Type B pancreatic cell (in vitro differentiated cells): ENCODE data around the gene MVB12B. TPM values are rescaled to one million over a fixed set of nuclear protein-coding genes. Genes with fewer than 3 reads are reported as not detected.

Experiments
- DNase-seq: peaks from one replicate; pipeline ENCODE4 v3.0.0; 2021; ENCODE audit warnings: mixed read lengths; ENCODE audit not compliant: unreplicated experiment; ENCODE audit errors: extremely low spot score
- H3K27ac Mint-ChIP-seq: 2 replicates; pipeline ENCODE4 v1.8.0; 2021; ENCODE audit warnings: mild to moderate bottlenecking, mixed read lengths
- H3K27me3 Mint-ChIP-seq: 2 replicates; pipeline ENCODE4 v1.8.0; 2021; ENCODE audit warnings: mixed read lengths
- H3K36me3 Mint-ChIP-seq: 2 replicates; pipeline ENCODE4 v1.8.0; 2021; ENCODE audit warnings: mixed read lengths
- H3K4me1 Mint-ChIP-seq: one replicate; pipeline ENCODE4 v1.8.0; 2021; ENCODE audit warnings: mixed read lengths; ENCODE audit not compliant: unreplicated experiment
- H3K4me3 Mint-ChIP-seq: 2 replicates; pipeline ENCODE4 v1.8.0; 2021; ENCODE audit warnings: mild to moderate bottlenecking, mixed read lengths
- H3K9me3 Mint-ChIP-seq: 2 replicates; pipeline ENCODE4 v1.8.0; 2021; ENCODE audit warnings: mixed read lengths
- total RNA-seq: library from RNA; stranded (reverse); gene quantifications from 2 replicates; pipeline ENCODE4 v1.2.1, GENCODE V29; 2021; ENCODE audit warnings: low replicate concordance
- TF ChIP-seq, protein P1 (sequence below): fragments of 200-600 bp; sonication (generic); conservative IDR thresholded peaks from 2 replicates; pipeline ENCODE4 v1.5.0; 2021; ENCODE audit warnings: antibody characterized with exemption, mild to moderate bottlenecking

The MVB12B gene
- total RNA-seq, 1 donor from 2014 or later = 26.1 TPM

DNA sequence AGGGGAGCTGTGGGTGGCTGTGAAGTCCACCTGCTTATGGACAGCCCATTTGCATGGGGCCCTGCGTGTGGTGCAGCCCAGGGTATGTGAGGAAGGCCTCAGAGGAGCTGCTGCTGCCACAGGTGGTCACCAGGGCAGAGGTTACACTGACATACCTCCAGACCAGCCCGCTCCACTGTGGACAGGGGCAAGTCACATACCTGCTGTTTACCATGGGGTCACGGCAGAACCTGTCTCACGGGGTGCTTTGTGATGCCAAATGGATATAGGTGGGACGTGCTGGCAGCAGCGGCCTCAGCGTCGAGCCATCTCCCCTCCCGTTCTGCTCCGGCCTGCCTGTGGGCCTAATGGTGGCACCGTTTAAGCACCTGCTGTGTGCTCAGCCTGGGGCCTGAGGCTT, 159.6 kb downstream of the MVB12B start:
- Mint-ChIP-seq H3K36me3 (no peaks in the 10 kb centered on the region), H3K4me3 (no peak overlapping the region), H3K9me3 (no peaks in the 10 kb centered on the region), H3K27ac (no peak overlapping the region), H3K4me1 (peaks cover 18% of the 10 kb centered on the region), H3K27me3 (peaks cover 5% of the 10 kb centered on the region)
- no peak for DNase-seq
- TF ChIP-seq, protein P1, sequence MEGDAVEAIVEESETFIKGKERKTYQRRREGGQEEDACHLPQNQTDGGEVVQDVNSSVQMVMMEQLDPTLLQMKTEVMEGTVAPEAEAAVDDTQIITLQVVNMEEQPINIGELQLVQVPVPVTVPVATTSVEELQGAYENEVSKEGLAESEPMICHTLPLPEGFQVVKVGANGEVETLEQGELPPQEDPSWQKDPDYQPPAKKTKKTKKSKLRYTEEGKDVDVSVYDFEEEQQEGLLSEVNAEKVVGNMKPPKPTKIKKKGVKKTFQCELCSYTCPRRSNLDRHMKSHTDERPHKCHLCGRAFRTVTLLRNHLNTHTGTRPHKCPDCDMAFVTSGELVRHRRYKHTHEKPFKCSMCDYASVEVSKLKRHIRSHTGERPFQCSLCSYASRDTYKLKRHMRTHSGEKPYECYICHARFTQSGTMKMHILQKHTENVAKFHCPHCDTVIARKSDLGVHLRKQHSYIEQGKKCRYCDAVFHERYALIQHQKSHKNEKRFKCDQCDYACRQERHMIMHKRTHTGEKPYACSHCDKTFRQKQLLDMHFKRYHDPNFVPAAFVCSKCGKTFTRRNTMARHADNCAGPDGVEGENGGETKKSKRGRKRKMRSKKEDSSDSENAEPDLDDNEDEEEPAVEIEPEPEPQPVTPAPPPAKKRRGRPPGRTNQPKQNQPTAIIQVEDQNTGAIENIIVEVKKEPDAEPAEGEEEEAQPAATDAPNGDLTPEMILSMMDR = no peak

DNA sequence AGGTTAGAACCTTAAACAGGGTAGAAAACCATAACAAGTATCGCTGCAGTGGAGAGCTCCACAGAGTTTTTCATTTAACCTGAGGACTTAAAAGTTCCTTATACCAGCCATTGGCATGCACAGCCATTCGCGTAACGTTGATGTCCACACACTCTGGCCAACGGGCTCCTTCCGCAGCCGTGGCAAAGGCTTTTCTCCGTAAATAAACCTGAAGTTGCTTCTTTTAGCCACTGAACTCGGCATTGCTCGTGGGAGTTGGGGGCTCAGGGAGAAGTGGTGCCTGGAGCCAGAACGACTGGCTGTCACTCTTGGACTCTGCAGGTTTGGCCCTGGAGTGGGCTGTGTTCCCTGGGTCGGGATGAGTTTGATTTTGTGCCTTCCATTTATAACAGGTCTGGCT, 161.2 kb downstream of the MVB12B start:
- Mint-ChIP-seq H3K9me3 (no peaks in the 10 kb centered on the region), H3K27ac (no peak overlapping the region), H3K27me3 (peaks cover 5% of the 10 kb centered on the region), H3K4me1 (peaks cover 15% of the 10 kb centered on the region), H3K4me3 (no peak overlapping the region), H3K36me3 (no peaks in the 10 kb centered on the region)
- no peak for DNase-seq
- TF ChIP-seq, protein P1 = no peak

DNA sequence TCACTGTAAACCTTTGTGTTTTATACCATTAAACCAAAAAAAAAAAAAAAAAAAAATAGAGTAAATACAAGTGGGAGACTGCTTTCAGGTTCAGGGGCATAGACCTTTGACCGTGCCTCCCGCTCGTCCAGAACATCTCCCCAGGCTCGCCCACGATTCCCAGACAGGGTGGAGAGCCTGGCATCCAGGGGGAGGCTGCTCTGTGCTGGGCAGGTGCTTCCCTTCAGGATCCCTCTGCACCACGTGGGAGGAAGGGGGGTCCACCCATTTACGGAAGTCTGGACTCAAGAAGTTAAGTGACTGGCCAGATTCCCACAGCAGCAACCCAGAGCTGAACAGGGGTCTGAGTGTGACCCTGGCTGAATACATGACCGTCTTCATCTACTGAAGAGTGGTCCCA, 161.7 kb downstream of the MVB12B start:
- DNase-seq = no peak
- TF ChIP-seq, protein P1 = no peak
- H3K9me3 Mint-ChIP-seq = no peaks in the 10 kb centered on the region
- H3K4me3 Mint-ChIP-seq = no peak overlapping the region
- peaks cover 15% of the 10 kb centered on the region for H3K4me1 Mint-ChIP-seq
- H3K27me3 Mint-ChIP-seq = peaks cover 5% of the 10 kb centered on the region
- no peaks in the 10 kb centered on the region for H3K36me3 Mint-ChIP-seq
- H3K27ac Mint-ChIP-seq = no peak overlapping the region

DNA sequence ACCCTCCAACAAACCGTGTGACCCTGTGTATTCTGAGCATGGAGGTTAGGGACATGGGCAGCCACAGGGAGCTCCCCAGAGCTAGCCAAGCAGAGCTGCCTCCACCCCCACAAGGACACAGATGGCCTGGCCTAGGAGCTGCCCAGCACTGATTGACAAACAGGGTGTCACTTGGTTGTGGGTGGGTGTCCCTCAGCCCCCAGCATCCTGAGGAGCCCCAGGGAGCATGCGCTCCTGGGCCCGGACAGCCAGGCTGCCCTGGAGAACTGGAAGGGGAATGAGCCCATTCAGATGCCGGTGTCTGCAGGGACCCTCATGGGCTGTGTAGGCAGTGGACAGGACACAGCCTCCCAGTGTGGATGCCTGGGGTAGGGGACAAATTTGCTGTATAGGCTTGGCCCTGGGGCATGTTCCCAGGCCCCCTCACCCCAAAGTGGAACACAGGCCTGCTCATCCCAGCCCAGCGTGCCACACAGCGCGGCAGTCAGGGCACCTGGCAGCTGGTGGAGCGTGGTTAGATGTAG, 162.3 kb downstream of the MVB12B start:
- H3K27ac Mint-ChIP-seq = no peak overlapping the region
- DNase-seq = no peak
- no peaks in the 10 kb centered on the region for H3K36me3 Mint-ChIP-seq
- peaks cover 5% of the 10 kb centered on the region for H3K27me3 Mint-ChIP-seq
- no peak overlapping the region for H3K4me3 Mint-ChIP-seq
- peaks cover 15% of the 10 kb centered on the region for H3K4me1 Mint-ChIP-seq
- no peaks in the 10 kb centered on the region for H3K9me3 Mint-ChIP-seq
- TF ChIP-seq, protein P1 = no peak

DNA sequence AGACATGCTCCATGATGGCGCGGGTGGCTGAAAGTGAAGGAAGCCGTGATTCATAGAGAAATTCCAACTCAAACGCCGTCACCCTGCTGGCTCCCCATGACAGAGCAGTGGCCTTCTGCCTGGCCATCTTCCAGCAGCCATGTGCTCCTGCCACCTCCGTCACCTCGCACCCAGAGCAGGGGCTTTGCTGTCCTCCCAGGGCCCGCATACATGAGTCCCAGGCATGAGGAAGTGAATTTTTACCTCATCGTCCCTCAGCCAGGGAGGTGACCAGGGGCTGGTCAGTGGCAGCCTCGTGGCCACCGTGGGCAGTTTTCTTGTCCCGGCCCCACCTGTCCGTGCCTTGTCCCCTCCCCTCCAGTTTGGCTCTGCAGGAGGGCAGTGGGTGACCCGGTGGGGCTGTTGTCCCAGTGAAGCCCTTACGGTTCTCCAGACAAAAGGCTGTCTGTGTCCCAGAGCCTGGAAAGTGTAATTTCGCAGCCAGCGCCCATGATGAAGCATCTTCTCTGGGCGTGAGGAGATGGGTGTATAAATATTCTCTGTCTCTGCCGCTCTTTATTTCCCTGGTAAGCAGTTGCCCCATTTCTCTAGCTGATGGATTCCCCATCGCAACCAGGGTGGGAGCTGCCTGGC, 163.1 kb downstream of the MVB12B start:
- Mint-ChIP-seq H3K4me3 (no peak overlapping the region), H3K36me3 (no peaks in the 10 kb centered on the region), H3K27ac (no peak overlapping the region), H3K27me3 (peaks cover 5% of the 10 kb centered on the region), H3K4me1 (peaks cover 15% of the 10 kb centered on the region), H3K9me3 (no peaks in the 10 kb centered on the region)
- TF ChIP-seq, protein P1 = no peak
- DNase-seq = no peak
